ENCODE results near the gene CLCA4.

CLCA4 gene

DNA sequence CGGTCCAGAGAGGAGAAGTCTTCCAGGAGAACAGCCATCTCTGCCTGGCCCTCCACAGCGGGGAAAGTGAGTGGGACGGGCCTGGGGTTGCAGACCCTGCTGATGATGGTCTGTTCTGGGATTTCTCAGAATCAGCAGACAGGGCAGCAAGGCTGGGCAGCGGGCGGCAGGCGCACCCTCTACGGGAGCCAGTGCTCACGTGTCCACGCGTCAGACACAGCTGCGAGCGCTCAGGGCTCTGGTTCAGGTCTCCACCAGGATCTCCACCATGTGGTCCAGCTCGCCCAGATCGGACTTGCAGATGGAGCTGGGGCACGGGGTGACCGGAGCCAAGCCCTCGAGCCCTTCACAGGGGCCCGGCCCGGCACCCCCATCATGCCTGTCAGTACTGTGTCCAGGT lies 5.5 kb downstream of the CLCA4 start:
- Histone ChIP-seq H3K27ac (ENCODE audit: extremely low read depth, low read depth, low read length) (no peak overlapping the region), H3K4me3 (ENCODE audit: low read depth, low read length) (no peak overlapping the region), H3K36me3 (ENCODE audit: control insufficient read depth in 2 of 2, insufficient read depth in 1 of 2, low read length in 2 of 2) (no peaks in the 10 kb centered on the region), H3K4me1 (ENCODE audit: control insufficient read depth, insufficient read depth, low read length) (no peaks in the 10 kb centered on the region), H3K9me3 (ENCODE audit: control insufficient read depth, insufficient read depth, low read depth, low read length) (no peaks in the 10 kb centered on the region)
- ChIA-PET CTCF (no interaction called here), POLR2A (no interaction called here)
- TF ChIP-seq ZNF248 (tag by site-specific recombination; IDR thresholded peaks at IDR 0.05), result no peak
- no peak for TF ChIP-seq ZBTB20 (tag by site-specific recombination; IDR thresholded peaks at IDR 0.05)
- no peak for TF ChIP-seq ZNF133 (tag by site-specific recombination; IDR thresholded peaks at IDR 0.05)
- TF ChIP-seq MZF1 (tag by site-specific recombination; IDR thresholded peaks at IDR 0.05; ENCODE audit: borderline replicate concordance), result no peak
- TF ChIP-seq OVOL3 (tag by site-specific recombination; IDR thresholded peaks at IDR 0.05), result no peak
- no peak for TF ChIP-seq YY2 (tag by site-specific recombination; IDR thresholded peaks at IDR 0.05)
- TF ChIP-seq, protein P1, sequence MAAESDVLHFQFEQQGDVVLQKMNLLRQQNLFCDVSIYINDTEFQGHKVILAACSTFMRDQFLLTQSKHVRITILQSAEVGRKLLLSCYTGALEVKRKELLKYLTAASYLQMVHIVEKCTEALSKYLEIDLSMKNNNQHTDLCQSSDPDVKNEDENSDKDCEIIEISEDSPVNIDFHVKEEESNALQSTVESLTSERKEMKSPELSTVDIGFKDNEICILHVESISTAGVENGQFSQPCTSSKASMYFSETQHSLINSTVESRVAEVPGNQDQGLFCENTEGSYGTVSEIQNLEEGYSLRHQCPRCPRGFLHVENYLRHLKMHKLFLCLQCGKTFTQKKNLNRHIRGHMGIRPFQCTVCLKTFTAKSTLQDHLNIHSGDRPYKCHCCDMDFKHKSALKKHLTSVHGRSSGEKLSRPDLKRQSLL (tag by site-specific recombination; IDR thresholded peaks at IDR 0.05), result no peak
- no peak for TF ChIP-seq KLF7 (tag by site-specific recombination; IDR thresholded peaks at IDR 0.05; ENCODE audit: borderline replicate concordance)

DNA sequence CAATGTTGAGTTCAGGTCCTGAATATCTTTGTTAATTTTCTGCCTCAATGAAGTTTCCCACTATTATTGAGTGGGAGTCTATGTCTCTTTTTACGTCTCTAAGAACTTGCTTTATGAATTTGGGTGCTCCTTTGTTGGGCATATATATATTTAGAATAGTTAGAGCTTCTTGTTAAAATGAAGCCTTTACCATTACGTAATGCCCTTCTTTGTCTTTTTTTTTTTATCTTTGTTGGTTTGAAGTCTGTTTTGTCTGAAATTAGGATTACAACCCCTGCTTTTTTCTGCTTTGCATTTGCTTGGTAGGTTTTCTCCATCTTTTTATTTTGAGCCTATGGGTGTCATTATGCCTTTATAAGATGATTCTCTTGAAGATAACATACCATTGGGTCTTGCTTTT lies 10.9 kb downstream of the CLCA4 start:
- H3K36me3 ChIP-seq (ENCODE audit: control insufficient read depth in 2 of 2, insufficient read depth in 1 of 2, low read length in 2 of 2), result no peaks in the 10 kb centered on the region
- no peaks in the 10 kb centered on the region for H3K4me1 ChIP-seq (ENCODE audit: control insufficient read depth, insufficient read depth, low read length)
- H3K9me3 ChIP-seq (ENCODE audit: control insufficient read depth, insufficient read depth, low read depth, low read length), result no peaks in the 10 kb centered on the region; the same call in 1 of the 2 replicates
- H3K27ac ChIP-seq (ENCODE audit: extremely low read depth, low read depth, low read length), result no peak overlapping the region
- POLR2A ChIA-PET, result no interaction called here
- TF ChIP-seq ZNF571 (tag by site-specific recombination; IDR thresholded peaks at IDR 0.05), result no peak
- TF ChIP-seq ZNF2 (tag by site-specific recombination; IDR thresholded peaks at IDR 0.05), result no peak
- TF ChIP-seq ZNF48 (tag by site-specific recombination; IDR thresholded peaks at IDR 0.05), result no peak
- no peak for TF ChIP-seq ZNF621 (tag by site-specific recombination; IDR thresholded peaks at IDR 0.05)
- TF ChIP-seq ZNF394 (tag by site-specific recombination; IDR thresholded peaks at IDR 0.05; ENCODE audit: borderline replicate concordance), result no peak
- TF ChIP-seq, protein P2, sequence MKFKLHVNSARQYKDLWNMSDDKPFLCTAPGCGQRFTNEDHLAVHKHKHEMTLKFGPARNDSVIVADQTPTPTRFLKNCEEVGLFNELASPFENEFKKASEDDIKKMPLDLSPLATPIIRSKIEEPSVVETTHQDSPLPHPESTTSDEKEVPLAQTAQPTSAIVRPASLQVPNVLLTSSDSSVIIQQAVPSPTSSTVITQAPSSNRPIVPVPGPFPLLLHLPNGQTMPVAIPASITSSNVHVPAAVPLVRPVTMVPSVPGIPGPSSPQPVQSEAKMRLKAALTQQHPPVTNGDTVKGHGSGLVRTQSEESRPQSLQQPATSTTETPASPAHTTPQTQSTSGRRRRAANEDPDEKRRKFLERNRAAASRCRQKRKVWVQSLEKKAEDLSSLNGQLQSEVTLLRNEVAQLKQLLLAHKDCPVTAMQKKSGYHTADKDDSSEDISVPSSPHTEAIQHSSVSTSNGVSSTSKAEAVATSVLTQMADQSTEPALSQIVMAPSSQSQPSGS (tag by site-specific recombination; IDR thresholded peaks at IDR 0.05; ENCODE audit: low read depth), result peak; percentile 52; the same call in 1 of the 2 replicates
- no peak for TF ChIP-seq ZNF654 (tag by site-specific recombination; IDR thresholded peaks at IDR 0.05; ENCODE audit: low read depth)
- TF ChIP-seq, protein P3, sequence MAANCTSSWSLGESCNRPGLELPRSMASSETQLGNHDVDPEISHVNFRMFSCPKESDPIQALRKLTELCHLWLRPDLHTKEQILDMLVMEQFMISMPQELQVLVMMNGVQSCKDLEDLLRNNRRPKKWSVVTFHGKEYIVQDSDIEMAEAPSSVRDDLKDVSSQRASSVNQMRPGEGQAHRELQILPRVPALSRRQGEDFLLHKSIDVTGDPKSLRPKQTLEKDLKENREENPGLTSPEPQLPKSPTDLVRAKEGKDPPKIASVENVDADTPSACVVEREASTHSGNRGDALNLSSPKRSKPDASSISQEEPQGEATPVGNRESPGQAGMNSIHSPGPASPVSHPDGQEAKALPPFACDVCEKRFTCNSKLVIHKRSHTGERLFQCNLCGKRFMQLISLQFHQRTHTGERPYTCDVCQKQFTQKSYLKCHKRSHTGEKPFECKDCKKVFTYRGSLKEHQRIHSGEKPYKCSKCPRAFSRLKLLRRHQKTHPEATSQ (tag by site-specific recombination; IDR thresholded peaks at IDR 0.05), result no peak
- CTCF ChIA-PET, result interaction anchor here (0.7 to 1.2 kb wide), 3 partner anchors 214 to 562 kb away, joined by 3 to 5 read pairs (median 3); no protein-coding TSS in a partner anchor
- H3K4me3 ChIP-seq (ENCODE audit: low read depth, low read length), result no peak overlapping the region

DNA sequence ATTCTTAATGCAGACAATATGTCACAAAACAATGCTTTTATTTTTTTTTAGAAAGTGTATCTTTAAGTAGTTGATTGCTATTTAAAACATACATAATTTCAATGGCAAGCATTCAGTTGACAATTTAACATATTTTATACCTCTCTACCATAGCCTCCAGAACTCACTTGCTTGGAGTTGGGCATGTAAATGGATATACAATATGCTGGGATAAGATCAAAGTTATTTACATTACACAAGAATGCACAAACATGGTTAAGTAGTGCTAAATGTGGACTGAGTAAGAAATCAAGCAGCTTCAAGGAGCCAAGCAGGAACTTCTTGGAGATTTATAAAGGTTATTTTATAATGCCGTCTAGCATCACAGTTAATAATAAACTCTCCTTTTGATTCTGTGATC lies 17.0 kb downstream of the CLCA4 start:
- no peaks in the 10 kb centered on the region; the same call in 1 of the 2 replicates for H3K9me3 ChIP-seq (ENCODE audit: control insufficient read depth, insufficient read depth, low read depth, low read length)
- no peak overlapping the region for H3K27ac ChIP-seq (ENCODE audit: extremely low read depth, low read depth, low read length)
- no peaks in the 10 kb centered on the region for H3K36me3 ChIP-seq (ENCODE audit: control insufficient read depth in 2 of 2, insufficient read depth in 1 of 2, low read length in 2 of 2)
- no peak overlapping the region for H3K4me3 ChIP-seq (ENCODE audit: low read depth, low read length)
- ChIA-PET POLR2A (no interaction called here), CTCF (no interaction called here)
- H3K4me1 ChIP-seq (ENCODE audit: control insufficient read depth, insufficient read depth, low read length), result no peaks in the 10 kb centered on the region
- no peak for TF ChIP-seq KLF16 (tag by site-specific recombination; IDR thresholded peaks at IDR 0.05)
- no peak for TF ChIP-seq ZNF560 (tag by site-specific recombination; IDR thresholded peaks at IDR 0.05; ENCODE audit: borderline replicate concordance)
- TF ChIP-seq TCF7L2 (IDR thresholded peaks at IDR 0.05; ENCODE audit: borderline replicate concordance, low read depth, low read length), result no peak
- no peak for TF ChIP-seq ZNF837 (tag by site-specific recombination; IDR thresholded peaks at IDR 0.05)
- no peak for TF ChIP-seq ZNF585B (tag by site-specific recombination; IDR thresholded peaks at IDR 0.05)
- no peak for TF ChIP-seq ZNF621 (tag by site-specific recombination; IDR thresholded peaks at IDR 0.05)
- TF ChIP-seq, protein P4, sequence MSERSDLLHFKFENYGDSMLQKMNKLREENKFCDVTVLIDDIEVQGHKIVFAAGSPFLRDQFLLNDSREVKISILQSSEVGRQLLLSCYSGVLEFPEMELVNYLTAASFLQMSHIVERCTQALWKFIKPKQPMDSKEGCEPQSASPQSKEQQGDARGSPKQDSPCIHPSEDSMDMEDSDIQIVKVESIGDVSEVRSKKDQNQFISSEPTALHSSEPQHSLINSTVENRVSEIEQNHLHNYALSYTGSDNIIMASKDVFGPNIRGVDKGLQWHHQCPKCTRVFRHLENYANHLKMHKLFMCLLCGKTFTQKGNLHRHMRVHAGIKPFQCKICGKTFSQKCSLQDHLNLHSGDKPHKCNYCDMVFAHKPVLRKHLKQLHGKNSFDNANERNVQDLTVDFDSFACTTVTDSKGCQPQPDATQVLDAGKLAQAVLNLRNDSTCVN (tag by site-specific recombination; optimal IDR thresholded peaks at IDR 0.05), result no peak
- no peak for TF ChIP-seq ZNF138 (tag by site-specific recombination; IDR thresholded peaks at IDR 0.05; ENCODE audit: borderline replicate concordance)
- no peak for TF ChIP-seq SP7 (tag by site-specific recombination; IDR thresholded peaks at IDR 0.05)
- TF ChIP-seq GFI1B (tag by site-specific recombination; IDR thresholded peaks at IDR 0.05), result no peak
- no peak for TF ChIP-seq RBAK (tag by site-specific recombination; IDR thresholded peaks at IDR 0.05)
- TF ChIP-seq ZNF223 (tag by site-specific recombination; IDR thresholded peaks at IDR 0.05), result no peak
- no peak for TF ChIP-seq ZNF510 (tag by site-specific recombination; IDR thresholded peaks at IDR 0.05; ENCODE audit: insufficient replicate concordance)
- no peak for TF ChIP-seq ZNF169 (tag by site-specific recombination; IDR thresholded peaks at IDR 0.05)
- no peak for TF ChIP-seq ZNF561 (tag by site-specific recombination; IDR thresholded peaks at IDR 0.05; ENCODE audit: borderline replicate concordance)

Data from HEK293 (cell line).